Measurements from ENCODE around the gene NRDE2. TPM values are rescaled to one million over a fixed set of nuclear protein-coding genes. Genes with fewer than 3 reads are reported as not detected.

The NRDE2 gene
- total RNA-seq, 4 donors from 2014 or later, result 8.0 to 14.1 (median 12.2) TPM

GRCh38 chr14:90336985-90337384 is 5.2 kb upstream of the NRDE2 start:
- intact Hi-C loops (cut with DNase I), result no loop called here
- DNase-seq (ENCODE audit: extremely low spot score), result no peak
- H3K36me3 ChIP-seq, result no peaks in the 10 kb centered on the region
- no peak for TF ChIP-seq POLR2AphosphoS5 (IDR thresholded peaks at IDR 0.05)
- TF ChIP-seq, protein P1, sequence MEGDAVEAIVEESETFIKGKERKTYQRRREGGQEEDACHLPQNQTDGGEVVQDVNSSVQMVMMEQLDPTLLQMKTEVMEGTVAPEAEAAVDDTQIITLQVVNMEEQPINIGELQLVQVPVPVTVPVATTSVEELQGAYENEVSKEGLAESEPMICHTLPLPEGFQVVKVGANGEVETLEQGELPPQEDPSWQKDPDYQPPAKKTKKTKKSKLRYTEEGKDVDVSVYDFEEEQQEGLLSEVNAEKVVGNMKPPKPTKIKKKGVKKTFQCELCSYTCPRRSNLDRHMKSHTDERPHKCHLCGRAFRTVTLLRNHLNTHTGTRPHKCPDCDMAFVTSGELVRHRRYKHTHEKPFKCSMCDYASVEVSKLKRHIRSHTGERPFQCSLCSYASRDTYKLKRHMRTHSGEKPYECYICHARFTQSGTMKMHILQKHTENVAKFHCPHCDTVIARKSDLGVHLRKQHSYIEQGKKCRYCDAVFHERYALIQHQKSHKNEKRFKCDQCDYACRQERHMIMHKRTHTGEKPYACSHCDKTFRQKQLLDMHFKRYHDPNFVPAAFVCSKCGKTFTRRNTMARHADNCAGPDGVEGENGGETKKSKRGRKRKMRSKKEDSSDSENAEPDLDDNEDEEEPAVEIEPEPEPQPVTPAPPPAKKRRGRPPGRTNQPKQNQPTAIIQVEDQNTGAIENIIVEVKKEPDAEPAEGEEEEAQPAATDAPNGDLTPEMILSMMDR (IDR thresholded peaks at IDR 0.05), result no peak
- no peak for TF ChIP-seq POLR2A (IDR thresholded peaks at IDR 0.05; ENCODE audit: low read depth)
- no peak for TF ChIP-seq EP300 (IDR thresholded peaks at IDR 0.05)
- no peaks in the 10 kb centered on the region for H3K9me3 ChIP-seq
- peaks cover 0 to 4% (median 0%) of the 10 kb centered on the region in 4 donors for H3K4me1 ChIP-seq
- peaks cover 0 to 17% (median 0%) of the 10 kb centered on the region in 4 donors for H3K27me3 ChIP-seq
- WGBS, result 52% methylated on average over 2 of the region's 2 CpGs
- no peak overlapping the region for H3K27ac ChIP-seq (replicated peaks in 1 of 4)
- H3K4me3 ChIP-seq, result no peak overlapping the region

DNA sequence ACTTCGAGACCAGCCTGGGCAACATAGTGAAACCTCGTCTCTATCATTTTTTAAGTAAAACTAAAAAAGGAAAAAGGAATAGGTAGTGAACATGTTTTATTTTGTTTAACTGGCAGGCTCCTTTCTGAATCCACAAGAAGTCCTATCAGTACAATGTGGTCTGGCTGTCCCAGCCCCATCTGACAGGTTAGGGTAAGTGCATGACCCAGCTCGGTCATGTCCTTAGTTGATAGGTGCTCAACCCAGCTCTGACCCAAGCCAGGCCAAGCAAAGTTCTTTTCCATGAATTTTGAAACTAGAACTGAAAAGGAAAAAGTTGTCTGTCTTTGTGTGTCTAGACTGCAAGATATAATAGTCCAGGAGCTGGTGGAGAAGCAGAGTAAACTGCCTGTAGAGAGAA is 4.7 kb upstream of the NRDE2 start:
- H3K4me3 ChIP-seq, result no peak overlapping the region
- H3K4me1 ChIP-seq, result peaks cover 0 to 6% (median under 1%) of the 10 kb centered on the region in 4 donors
- intact Hi-C loops (cut with DNase I), result no loop called here
- DNase-seq (ENCODE audit: extremely low spot score), result no peak
- H3K9me3 ChIP-seq, result no peaks in the 10 kb centered on the region
- H3K27me3 ChIP-seq, result peaks cover 0 to 17% (median 0%) of the 10 kb centered on the region in 4 donors
- no peaks in the 10 kb centered on the region for H3K36me3 ChIP-seq
- no peak for TF ChIP-seq POLR2A (IDR thresholded peaks at IDR 0.05; ENCODE audit: low read depth)
- TF ChIP-seq POLR2AphosphoS5 (IDR thresholded peaks at IDR 0.05), result no peak
- TF ChIP-seq, protein P1 (IDR thresholded peaks at IDR 0.05), result no peak
- TF ChIP-seq EP300 (IDR thresholded peaks at IDR 0.05), result no peak
- WGBS, result 91% methylated on average over 3 of the region's 3 CpGs
- H3K27ac ChIP-seq (replicated peaks in 1 of 4), result no peak overlapping the region

GRCh38 chr14:90332271-90332584 is 487 bp upstream of the NRDE2 start:
- peak overlapping the region; percentile 82 to 90 (median 83) for H3K27ac ChIP-seq (replicated peaks in 1 of 4)

GRCh38 chr14:90330203-90331196 is 1.2 kb downstream of the NRDE2 start:
- Histone ChIP-seq H3K27me3 (peaks cover 0 to 6% (median 0%) of the 10 kb centered on the region in 4 donors), H3K9me3 (no peaks in the 10 kb centered on the region), H3K4me1 (peaks cover 16 to 27% (median 23%) of the 10 kb centered on the region in 4 donors), H3K27ac (replicated peaks in 1 of 4) (peak overlapping the region; percentile 15 to 90 (median 83)), H3K4me3 (peak overlapping the region; percentile 69 to 74 (median 70)), H3K36me3 (no peaks in the 10 kb centered on the region)
- intact Hi-C loops (cut with DNase I), result loop anchor here (2.0 kb wide), 1 partner anchor 50 kb away; no protein-coding TSS in a partner anchor
- no peak for TF ChIP-seq POLR2AphosphoS5 (IDR thresholded peaks at IDR 0.05)
- no peak for DNase-seq (ENCODE audit: extremely low spot score)
- WGBS, result 97% methylated on average over 15 of the region's 15 CpGs

More at GRCh38 chr14:90332271-90332584, 487 bp upstream of the NRDE2 start:
- H3K4me3 ChIP-seq, result peak overlapping the region; percentile 69 to 74 (median 70)
- TF ChIP-seq POLR2A (IDR thresholded peaks at IDR 0.05; ENCODE audit: low read depth) (no peak), EP300 (IDR thresholded peaks at IDR 0.05) (no peak), POLR2AphosphoS5 (IDR thresholded peaks at IDR 0.05) (no peak)
- TF ChIP-seq, protein P1 (IDR thresholded peaks at IDR 0.05), result no peak
- no peaks in the 10 kb centered on the region for H3K9me3 ChIP-seq
- H3K36me3 ChIP-seq, result no peaks in the 10 kb centered on the region
- peaks cover 11 to 19% (median 16%) of the 10 kb centered on the region in 4 donors for H3K4me1 ChIP-seq
- intact Hi-C loops (cut with DNase I), result no loop called here
- no peak for DNase-seq (ENCODE audit: extremely low spot score)
- 48% methylated on average over 6 of the region's 6 CpGs for WGBS
- H3K27me3 ChIP-seq, result peaks cover 0 to 9% (median 0%) of the 10 kb centered on the region in 4 donors

DNA sequence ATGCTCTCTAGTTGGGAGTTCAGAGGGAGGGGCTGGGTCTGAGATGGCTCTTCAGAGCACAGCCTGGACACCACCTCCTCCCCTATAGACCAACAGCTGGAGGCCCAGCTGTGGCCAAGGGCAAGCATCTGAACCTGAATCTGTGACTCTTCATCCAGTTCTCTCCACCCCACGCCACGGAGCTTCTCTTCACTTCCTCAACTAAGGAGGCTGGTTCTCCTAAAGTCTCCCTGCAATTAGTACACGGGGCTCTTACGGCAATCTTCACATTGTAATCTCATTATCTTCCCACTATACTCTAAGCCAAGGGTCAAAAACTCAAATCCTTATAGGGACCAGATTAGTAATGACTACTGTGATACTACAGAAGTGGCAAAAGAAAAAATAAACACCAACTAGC is 9.8 kb downstream of the NRDE2 start:
- 84% methylated on average over 4 of the region's 4 CpGs for WGBS
- H3K4me1 ChIP-seq, result peaks cover 8 to 17% (median 14%) of the 10 kb centered on the region in 4 donors
- peaks cover 2 to 14% (median 7%) of the 10 kb centered on the region in 4 donors for H3K36me3 ChIP-seq
- intact Hi-C loops (cut with DNase I), result no loop called here
- H3K27me3 ChIP-seq, result no peaks in the 10 kb centered on the region
- no peak for DNase-seq (ENCODE audit: extremely low spot score)
- no peaks in the 10 kb centered on the region for H3K9me3 ChIP-seq
- TF ChIP-seq POLR2A (IDR thresholded peaks at IDR 0.05; ENCODE audit: low read depth), result no peak
- no peak for TF ChIP-seq POLR2AphosphoS5 (IDR thresholded peaks at IDR 0.05)
- TF ChIP-seq, protein P1 (IDR thresholded peaks at IDR 0.05), result no peak
- TF ChIP-seq EP300 (IDR thresholded peaks at IDR 0.05), result no peak
- no peak overlapping the region for H3K27ac ChIP-seq (replicated peaks in 1 of 4)
- H3K4me3 ChIP-seq, result no peak overlapping the region
